ENCODE measurements around the gene PCBP4.

DNA sequence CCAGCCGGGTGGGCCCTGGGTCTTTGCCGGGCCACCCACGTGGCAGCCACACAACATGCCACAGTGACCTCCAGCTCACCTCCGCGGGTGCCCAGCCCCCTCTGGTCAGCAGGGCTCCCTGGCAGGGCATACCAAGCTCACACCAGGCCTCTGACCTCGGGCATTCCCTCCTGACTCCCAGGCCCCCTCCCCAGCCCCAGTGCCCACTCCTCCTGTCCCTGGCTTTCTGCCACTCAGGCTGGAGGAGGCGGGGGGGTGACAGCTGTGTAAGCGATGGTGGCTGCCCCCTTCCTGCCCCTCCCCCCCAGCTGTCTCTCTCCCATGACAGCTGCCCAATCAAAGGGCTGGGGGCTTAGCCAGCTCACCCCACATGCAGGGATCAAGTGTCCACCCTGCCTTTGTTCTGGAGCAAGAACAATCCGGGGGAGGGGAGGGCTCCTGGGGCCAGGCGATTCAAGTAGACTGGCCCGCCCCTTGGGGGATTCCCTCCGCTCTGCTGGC lies 3.3 kb downstream of the PCBP4 start:
- TF ChIP-seq, protein P1, sequence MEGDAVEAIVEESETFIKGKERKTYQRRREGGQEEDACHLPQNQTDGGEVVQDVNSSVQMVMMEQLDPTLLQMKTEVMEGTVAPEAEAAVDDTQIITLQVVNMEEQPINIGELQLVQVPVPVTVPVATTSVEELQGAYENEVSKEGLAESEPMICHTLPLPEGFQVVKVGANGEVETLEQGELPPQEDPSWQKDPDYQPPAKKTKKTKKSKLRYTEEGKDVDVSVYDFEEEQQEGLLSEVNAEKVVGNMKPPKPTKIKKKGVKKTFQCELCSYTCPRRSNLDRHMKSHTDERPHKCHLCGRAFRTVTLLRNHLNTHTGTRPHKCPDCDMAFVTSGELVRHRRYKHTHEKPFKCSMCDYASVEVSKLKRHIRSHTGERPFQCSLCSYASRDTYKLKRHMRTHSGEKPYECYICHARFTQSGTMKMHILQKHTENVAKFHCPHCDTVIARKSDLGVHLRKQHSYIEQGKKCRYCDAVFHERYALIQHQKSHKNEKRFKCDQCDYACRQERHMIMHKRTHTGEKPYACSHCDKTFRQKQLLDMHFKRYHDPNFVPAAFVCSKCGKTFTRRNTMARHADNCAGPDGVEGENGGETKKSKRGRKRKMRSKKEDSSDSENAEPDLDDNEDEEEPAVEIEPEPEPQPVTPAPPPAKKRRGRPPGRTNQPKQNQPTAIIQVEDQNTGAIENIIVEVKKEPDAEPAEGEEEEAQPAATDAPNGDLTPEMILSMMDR (IDR thresholded peaks at IDR 0.05) = no peak
- TF ChIP-seq EZH2 (IDR thresholded peaks at IDR 0.05; ENCODE audit: borderline replicate concordance, insufficient read depth, low read depth, low read length, poor library complexity, severe bottlenecking) = no peak

Data from B cell (primary cell).